Measurements from ENCODE around the gene TGFBR3.

TGFBR3 gene

DNA sequence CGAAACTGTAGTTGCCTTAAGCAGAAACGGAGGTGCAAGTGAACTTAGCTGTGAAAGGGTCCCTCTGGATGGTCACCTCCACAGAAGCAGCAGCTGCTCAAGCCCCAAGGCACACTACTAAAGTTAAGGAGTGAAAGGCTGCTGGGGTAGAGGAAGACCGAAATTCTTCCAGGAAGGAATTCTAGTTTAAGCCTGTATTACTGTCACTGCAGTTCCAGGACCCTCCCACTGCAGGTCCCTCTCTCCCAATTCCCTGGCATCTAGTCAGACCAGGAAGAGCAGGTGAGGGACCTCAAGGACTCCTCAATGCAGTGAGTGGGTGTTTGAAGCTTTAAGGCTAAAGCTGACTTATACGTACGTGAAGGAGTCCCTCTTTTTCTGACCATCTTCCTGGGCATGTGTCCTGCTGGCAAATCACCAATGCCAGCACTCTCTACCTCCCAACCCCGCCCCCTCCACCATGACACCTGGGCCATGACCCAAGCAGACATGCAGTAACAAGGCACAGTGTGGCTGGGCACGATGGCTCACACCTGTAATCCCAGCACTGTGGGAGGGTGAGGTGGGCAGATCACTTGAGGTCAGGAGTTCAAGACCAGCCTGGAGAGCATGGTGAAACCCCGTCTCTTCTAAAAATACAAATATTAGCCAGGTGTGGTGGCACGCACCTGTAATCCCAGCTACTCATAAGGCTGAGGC lies 57.2 kb downstream of the TGFBR3 start:
- no peak overlapping the region for H3K4me3 ChIP-seq (ENCODE audit: low read depth, low read length)
- no peak for DNase-seq (ENCODE audit: low read depth, low spot score)
- in situ Hi-C loops (cut with HindIII; ENCODE audit: low sequenced_read_pairs) = no loop called here
- TF ChIP-seq, protein P1, sequence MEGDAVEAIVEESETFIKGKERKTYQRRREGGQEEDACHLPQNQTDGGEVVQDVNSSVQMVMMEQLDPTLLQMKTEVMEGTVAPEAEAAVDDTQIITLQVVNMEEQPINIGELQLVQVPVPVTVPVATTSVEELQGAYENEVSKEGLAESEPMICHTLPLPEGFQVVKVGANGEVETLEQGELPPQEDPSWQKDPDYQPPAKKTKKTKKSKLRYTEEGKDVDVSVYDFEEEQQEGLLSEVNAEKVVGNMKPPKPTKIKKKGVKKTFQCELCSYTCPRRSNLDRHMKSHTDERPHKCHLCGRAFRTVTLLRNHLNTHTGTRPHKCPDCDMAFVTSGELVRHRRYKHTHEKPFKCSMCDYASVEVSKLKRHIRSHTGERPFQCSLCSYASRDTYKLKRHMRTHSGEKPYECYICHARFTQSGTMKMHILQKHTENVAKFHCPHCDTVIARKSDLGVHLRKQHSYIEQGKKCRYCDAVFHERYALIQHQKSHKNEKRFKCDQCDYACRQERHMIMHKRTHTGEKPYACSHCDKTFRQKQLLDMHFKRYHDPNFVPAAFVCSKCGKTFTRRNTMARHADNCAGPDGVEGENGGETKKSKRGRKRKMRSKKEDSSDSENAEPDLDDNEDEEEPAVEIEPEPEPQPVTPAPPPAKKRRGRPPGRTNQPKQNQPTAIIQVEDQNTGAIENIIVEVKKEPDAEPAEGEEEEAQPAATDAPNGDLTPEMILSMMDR (IDR thresholded peaks at IDR 0.05; ENCODE audit: low read depth, low read length) = no peak

GRCh38 chr1:91827459-91828321 lies 58.3 kb downstream of the TGFBR3 start:
- TF ChIP-seq, protein P1 (IDR thresholded peaks at IDR 0.05; ENCODE audit: low read depth, low read length) = no peak
- in situ Hi-C loops (cut with HindIII; ENCODE audit: low sequenced_read_pairs) = no loop called here
- no peak overlapping the region for H3K4me3 ChIP-seq (ENCODE audit: low read depth, low read length)
- DNase-seq (ENCODE audit: low read depth, low spot score) = no peak

DNA sequence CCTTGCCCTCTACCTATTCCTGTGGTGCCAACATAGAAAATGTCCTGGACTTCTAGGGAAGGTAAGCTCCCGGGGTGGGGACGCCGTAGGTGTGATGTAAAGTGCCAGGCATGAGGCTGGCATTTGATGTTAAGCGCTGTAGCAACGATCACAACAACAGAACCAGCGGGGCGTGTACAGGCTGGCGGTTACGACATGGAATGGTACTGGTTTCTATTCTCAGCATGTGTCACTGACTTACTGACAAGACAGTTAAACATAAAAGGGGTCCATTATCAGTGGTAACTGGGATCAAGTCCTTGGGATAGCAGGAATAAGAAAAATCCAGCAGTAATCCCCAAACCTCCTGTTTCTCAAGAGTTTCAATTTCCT lies 58.9 kb downstream of the TGFBR3 start:
- DNase-seq (ENCODE audit: low read depth, low spot score) = no peak
- H3K4me3 ChIP-seq (ENCODE audit: low read depth, low read length) = no peak overlapping the region
- in situ Hi-C loops (cut with HindIII; ENCODE audit: low sequenced_read_pairs) = no loop called here
- TF ChIP-seq, protein P1 (IDR thresholded peaks at IDR 0.05; ENCODE audit: low read depth, low read length) = no peak

- in situ Hi-C loops (cut with HindIII; ENCODE audit: low sequenced_read_pairs) = no loop called here
- no peak for DNase-seq (ENCODE audit: low read depth, low spot score)
- H3K4me3 ChIP-seq (ENCODE audit: low read depth, low read length) = no peak overlapping the region
- TF ChIP-seq, protein P1 (IDR thresholded peaks at IDR 0.05; ENCODE audit: low read depth, low read length) = no peak
Observed at GRCh38 chr1:91826649-91827048, 59.3 kb downstream of the TGFBR3 start.

GRCh38 chr1:91826248-91826647 lies 59.7 kb downstream of the TGFBR3 start:
- TF ChIP-seq, protein P1 (IDR thresholded peaks at IDR 0.05; ENCODE audit: low read depth, low read length) = no peak
- H3K4me3 ChIP-seq (ENCODE audit: low read depth, low read length) = no peak overlapping the region
- in situ Hi-C loops (cut with HindIII; ENCODE audit: low sequenced_read_pairs) = no loop called here
- DNase-seq (ENCODE audit: low read depth, low spot score) = no peak

DNA sequence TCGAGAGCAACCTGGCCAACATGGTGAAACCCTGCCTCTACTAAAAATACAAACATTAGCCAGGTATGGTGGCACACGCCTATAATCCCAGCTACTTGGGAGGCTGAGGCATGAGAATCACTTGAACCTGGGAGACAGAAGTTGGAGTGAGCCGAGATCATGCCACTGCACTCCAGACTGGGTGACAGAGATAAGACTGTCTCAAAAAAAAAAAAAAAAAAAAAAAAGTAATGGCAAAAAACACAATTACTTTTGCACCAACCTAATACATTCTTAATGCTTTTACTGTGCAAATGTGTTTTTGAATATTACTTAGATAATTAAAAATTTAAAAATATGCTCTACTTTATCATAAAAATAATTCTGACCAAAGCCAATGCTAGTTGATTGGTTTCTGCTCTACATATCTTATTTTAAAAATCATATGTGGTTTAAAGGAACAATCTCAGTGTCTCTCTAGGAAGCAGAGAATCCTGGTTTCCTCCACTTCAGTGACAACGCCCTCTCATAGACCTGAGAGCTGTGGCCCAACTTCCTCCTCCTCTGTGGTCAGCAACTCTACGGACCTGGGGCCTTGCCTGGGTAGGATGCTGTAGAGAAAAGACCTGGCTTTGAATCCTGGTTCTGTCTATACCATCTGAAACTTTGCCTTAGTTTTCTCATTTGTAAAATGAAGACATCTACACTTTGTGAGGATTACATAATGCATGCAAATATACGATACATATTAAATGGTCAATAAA lies 64.7 kb downstream of the TGFBR3 start:
- no peak overlapping the region for H3K4me3 ChIP-seq (ENCODE audit: low read depth, low read length)
- TF ChIP-seq, protein P1 (IDR thresholded peaks at IDR 0.05; ENCODE audit: low read depth, low read length) = no peak
- DNase-seq (ENCODE audit: low read depth, low spot score) = no peak
- in situ Hi-C loops (cut with HindIII; ENCODE audit: low sequenced_read_pairs) = no loop called here
